ENCODE measurements around the gene GRK4. TPM values are rescaled to one million over a fixed set of nuclear protein-coding genes. Genes with fewer than 3 reads are reported as not detected.

The GRK4 gene
- total and polyA plus RNA-seq, 2 experiments from 2014 or later, result 5.8 to 6.5 TPM

- H3K27ac ChIP-seq, result no peak overlapping the region
- H3K36me3 ChIP-seq (ENCODE audit: low read depth), result no peaks in the 10 kb centered on the region
- H3K4me1 ChIP-seq (ENCODE audit: insufficient read depth), result peaks cover 14% of the 10 kb centered on the region
- in situ Hi-C loops (cut with MboI), result no loop called here
- DNase-seq, result no peak
- 75 to 76% methylated on average over 17 of the region's 17 CpGs for WGBS, 2 experiments (ENCODE audit: low coverage in 1 of 2, low lambda C conversion rate in 2 of 2, missing lambda C conversion rate in 2 of 2)
- no peak overlapping the region for H3K4me3 ChIP-seq
- H3K9ac ChIP-seq, result no peak overlapping the region
- TF ChIP-seq EZH2phosphoT487 (IDR thresholded peaks at IDR 0.05; ENCODE audit: insufficient read depth, low read depth), result no peak
- TF ChIP-seq EZH2 (IDR thresholded peaks at IDR 0.05; ENCODE audit: insufficient read depth, poor library complexity, severe bottlenecking), result no peak
- H3K4me2 ChIP-seq (ENCODE audit: unreplicated experiment), result no peak overlapping the region
- no peaks in the 10 kb centered on the region for H4K20me1 ChIP-seq (ENCODE audit: insufficient read depth)
- no peaks in the 10 kb centered on the region for H3K27me3 ChIP-seq (replicated peaks; ENCODE audit: insufficient read depth)
- H3F3A ChIP-seq (ENCODE audit: insufficient read depth), result peaks cover 22% of the 10 kb centered on the region
- H3K9me2 ChIP-seq (ENCODE audit: insufficient read depth), result no peaks in the 10 kb centered on the region
- H3K9me3 ChIP-seq (ENCODE audit: low read depth), result no peaks in the 10 kb centered on the region
- H2AFZ ChIP-seq, result no peak overlapping the region
- no peaks in the 10 kb centered on the region for H3K79me2 ChIP-seq (ENCODE audit: insufficient read depth)
Observed at GRCh38 chr4:3011456-3012220, 48.3 kb downstream of the GRK4 start.

DNA sequence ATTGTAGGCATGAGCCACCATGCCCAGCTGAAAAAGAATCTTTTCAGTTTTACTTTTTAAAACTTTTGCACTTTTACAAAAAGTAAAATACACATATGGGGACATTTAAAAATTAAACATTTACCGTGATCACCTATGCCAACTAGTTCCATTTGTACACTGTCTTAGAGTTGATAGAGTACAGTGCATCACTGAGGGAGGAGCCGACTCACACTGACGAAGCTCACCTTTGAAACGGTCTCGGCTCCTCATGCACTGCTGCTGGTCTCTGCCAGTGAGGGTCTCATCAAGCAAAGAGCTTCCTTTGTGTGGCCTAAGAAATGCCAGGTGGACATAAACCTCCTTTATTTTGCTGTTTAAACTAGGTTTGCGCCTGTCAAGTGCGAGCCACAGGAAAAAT is 50.0 kb downstream of the GRK4 start:
- Histone ChIP-seq H3K27ac (no peak overlapping the region), H3F3A (ENCODE audit: insufficient read depth) (peaks cover 22% of the 10 kb centered on the region), H3K36me3 (ENCODE audit: low read depth) (no peaks in the 10 kb centered on the region), H4K20me1 (ENCODE audit: insufficient read depth) (no peaks in the 10 kb centered on the region), H3K9ac (no peak overlapping the region), H3K9me2 (ENCODE audit: insufficient read depth) (no peaks in the 10 kb centered on the region), H3K27me3 (replicated peaks; ENCODE audit: insufficient read depth) (no peaks in the 10 kb centered on the region), H3K79me2 (ENCODE audit: insufficient read depth) (no peaks in the 10 kb centered on the region), H3K9me3 (ENCODE audit: low read depth) (no peaks in the 10 kb centered on the region), H2AFZ (no peak overlapping the region), H3K4me3 (no peak overlapping the region), H3K4me1 (ENCODE audit: insufficient read depth) (peaks cover 14% of the 10 kb centered on the region), H3K4me2 (ENCODE audit: unreplicated experiment) (no peak overlapping the region)
- no peak for DNase-seq
- 92 to 97% methylated on average over 7 of the region's 7 CpGs for WGBS, 2 experiments (ENCODE audit: low coverage in 1 of 2, low lambda C conversion rate in 2 of 2, missing lambda C conversion rate in 2 of 2)
- in situ Hi-C loops (cut with MboI), result no loop called here
- TF ChIP-seq EZH2 (IDR thresholded peaks at IDR 0.05; ENCODE audit: insufficient read depth, poor library complexity, severe bottlenecking) (no peak), EZH2phosphoT487 (IDR thresholded peaks at IDR 0.05; ENCODE audit: insufficient read depth, low read depth) (no peak)

- no peaks in the 10 kb centered on the region for H3K9me2 ChIP-seq (ENCODE audit: insufficient read depth)
- no peak overlapping the region for H3K27ac ChIP-seq
- in situ Hi-C loops (cut with MboI), result no loop called here
- H3K27me3 ChIP-seq (replicated peaks; ENCODE audit: insufficient read depth), result no peaks in the 10 kb centered on the region
- no peaks in the 10 kb centered on the region for H4K20me1 ChIP-seq (ENCODE audit: insufficient read depth)
- WGBS, 2 experiments (ENCODE audit: low coverage in 1 of 2, low lambda C conversion rate in 2 of 2, missing lambda C conversion rate in 2 of 2), result 87 to 89% methylated on average over 8 of the region's 8 CpGs
- no peak overlapping the region for H3K4me2 ChIP-seq (ENCODE audit: unreplicated experiment)
- H2AFZ ChIP-seq, result no peak overlapping the region
- H3K4me1 ChIP-seq (ENCODE audit: insufficient read depth), result peaks cover 14% of the 10 kb centered on the region
- no peak overlapping the region for H3K4me3 ChIP-seq
- no peak for DNase-seq
- H3K36me3 ChIP-seq (ENCODE audit: low read depth), result no peaks in the 10 kb centered on the region
- H3K79me2 ChIP-seq (ENCODE audit: insufficient read depth), result no peaks in the 10 kb centered on the region
- H3K9me3 ChIP-seq (ENCODE audit: low read depth), result no peaks in the 10 kb centered on the region
- H3F3A ChIP-seq (ENCODE audit: insufficient read depth), result peaks cover 22% of the 10 kb centered on the region
- H3K9ac ChIP-seq, result no peak overlapping the region
- no peak for TF ChIP-seq EZH2phosphoT487 (IDR thresholded peaks at IDR 0.05; ENCODE audit: insufficient read depth, low read depth)
- TF ChIP-seq EZH2 (IDR thresholded peaks at IDR 0.05; ENCODE audit: insufficient read depth, poor library complexity, severe bottlenecking), result no peak
Observed at GRCh38 chr4:3013839-3014350, 50.5 kb downstream of the GRK4 start.

DNA sequence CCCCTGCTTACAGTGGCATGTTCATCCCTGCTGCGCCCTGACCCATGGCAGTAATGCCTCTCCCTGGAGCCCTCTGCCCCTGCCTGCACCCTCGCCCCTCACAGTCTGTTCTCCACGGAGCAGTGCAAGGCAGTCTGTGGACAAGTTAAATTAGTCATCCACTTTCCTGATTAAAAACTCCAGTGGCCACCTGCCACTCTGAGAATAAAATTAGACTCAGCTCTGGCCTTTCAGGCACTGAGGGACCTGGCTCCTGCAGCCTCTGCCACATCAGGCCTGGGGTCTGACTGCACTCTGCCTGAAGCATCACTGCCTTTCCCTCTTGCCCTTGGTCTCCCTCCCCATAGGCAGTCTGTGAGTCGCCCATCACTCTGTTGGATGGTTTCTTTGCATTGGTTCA is 53.6 kb downstream of the GRK4 start:
- H3F3A ChIP-seq (ENCODE audit: insufficient read depth), result peaks cover 2% of the 10 kb centered on the region
- H3K4me2 ChIP-seq (ENCODE audit: unreplicated experiment), result no peak overlapping the region
- no peak for TF ChIP-seq EZH2 (IDR thresholded peaks at IDR 0.05; ENCODE audit: insufficient read depth, poor library complexity, severe bottlenecking)
- no peak for TF ChIP-seq EZH2phosphoT487 (IDR thresholded peaks at IDR 0.05; ENCODE audit: insufficient read depth, low read depth)
- WGBS, 2 experiments (ENCODE audit: low coverage in 1 of 2, low lambda C conversion rate in 2 of 2, missing lambda C conversion rate in 2 of 2), result 84 to 86% methylated on average over 4 of the region's 4 CpGs
- in situ Hi-C loops (cut with MboI), result no loop called here
- no peaks in the 10 kb centered on the region for H3K27me3 ChIP-seq (replicated peaks; ENCODE audit: insufficient read depth)
- no peak overlapping the region for H3K4me3 ChIP-seq
- no peaks in the 10 kb centered on the region for H3K79me2 ChIP-seq (ENCODE audit: insufficient read depth)
- no peak overlapping the region for H2AFZ ChIP-seq
- H3K27ac ChIP-seq, result no peak overlapping the region
- H3K9me3 ChIP-seq (ENCODE audit: low read depth), result no peaks in the 10 kb centered on the region
- H3K9ac ChIP-seq, result no peak overlapping the region
- H3K36me3 ChIP-seq (ENCODE audit: low read depth), result no peaks in the 10 kb centered on the region
- no peaks in the 10 kb centered on the region for H3K9me2 ChIP-seq (ENCODE audit: insufficient read depth)
- no peaks in the 10 kb centered on the region for H4K20me1 ChIP-seq (ENCODE audit: insufficient read depth)
- no peak for DNase-seq
- no peaks in the 10 kb centered on the region for H3K4me1 ChIP-seq (ENCODE audit: insufficient read depth)

Data from GM23248 (cell line).